SK-N-SH (cell line): ENCODE results near the gene LKAAEAR1.
"Not testable (repeated sequence)": the region's sequence is repeated elsewhere in the genome, so short reads cannot be mapped to it uniquely, and the experiment has no call there.

ENCODE experiments used
- YY1 ChIP-seq: IDR thresholded peaks from 2 replicates; pipeline ENCODE4 v1.4.0; 2012; ENCODE audit warnings: low read depth, mild to moderate bottlenecking
- TF ChIP-seq, protein P1 (sequence below): IDR thresholded peaks from 2 replicates; pipeline ENCODE4; 2012
- TF ChIP-seq, protein P2 (sequence below): fragments of 200-600 bp; sonication (generic); IDR thresholded peaks from 2 replicates; pipeline ENCODE4 v1.6.1; 2017; ENCODE audit warnings: antibody characterized with exemption, mild to moderate bottlenecking, moderate library complexity

DNA sequence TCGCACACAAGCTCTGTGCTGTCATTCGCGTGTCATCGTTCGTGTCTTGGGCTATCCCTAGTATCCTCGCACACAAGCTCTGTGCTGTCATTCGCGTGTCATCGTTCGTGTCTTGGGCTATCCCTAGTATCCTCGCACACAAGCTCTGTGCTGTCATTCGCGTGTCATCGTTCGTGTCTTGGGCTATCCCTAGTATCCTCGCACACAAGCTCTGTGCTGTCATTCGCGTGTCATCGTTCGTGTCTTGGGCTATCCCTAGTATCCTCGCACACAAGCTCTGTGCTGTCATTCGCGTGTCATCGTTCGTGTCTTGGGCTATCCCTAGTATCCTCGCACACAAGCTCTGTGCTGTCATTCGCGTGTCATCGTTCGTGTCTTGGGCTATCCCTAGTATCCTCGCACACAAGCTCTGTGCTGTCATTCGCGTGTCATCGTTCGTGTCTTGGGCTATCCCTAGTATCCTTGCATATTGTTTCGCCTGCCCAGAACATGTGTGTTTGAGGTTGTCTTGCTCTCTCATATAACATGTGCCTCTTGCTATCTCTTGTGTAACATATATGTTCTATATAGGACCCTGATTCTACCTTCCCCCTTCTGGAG is 3.1 kb upstream of the LKAAEAR1 start:
- TF ChIP-seq, protein P1, sequence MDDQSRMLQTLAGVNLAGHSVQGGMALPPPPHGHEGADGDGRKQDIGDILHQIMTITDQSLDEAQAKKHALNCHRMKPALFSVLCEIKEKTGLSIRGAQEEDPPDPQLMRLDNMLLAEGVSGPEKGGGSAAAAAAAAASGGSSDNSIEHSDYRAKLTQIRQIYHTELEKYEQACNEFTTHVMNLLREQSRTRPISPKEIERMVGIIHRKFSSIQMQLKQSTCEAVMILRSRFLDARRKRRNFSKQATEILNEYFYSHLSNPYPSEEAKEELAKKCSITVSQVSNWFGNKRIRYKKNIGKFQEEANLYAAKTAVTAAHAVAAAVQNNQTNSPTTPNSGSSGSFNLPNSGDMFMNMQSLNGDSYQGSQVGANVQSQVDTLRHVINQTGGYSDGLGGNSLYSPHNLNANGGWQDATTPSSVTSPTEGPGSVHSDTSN, result not testable (repeated sequence)
- TF ChIP-seq, protein P2, sequence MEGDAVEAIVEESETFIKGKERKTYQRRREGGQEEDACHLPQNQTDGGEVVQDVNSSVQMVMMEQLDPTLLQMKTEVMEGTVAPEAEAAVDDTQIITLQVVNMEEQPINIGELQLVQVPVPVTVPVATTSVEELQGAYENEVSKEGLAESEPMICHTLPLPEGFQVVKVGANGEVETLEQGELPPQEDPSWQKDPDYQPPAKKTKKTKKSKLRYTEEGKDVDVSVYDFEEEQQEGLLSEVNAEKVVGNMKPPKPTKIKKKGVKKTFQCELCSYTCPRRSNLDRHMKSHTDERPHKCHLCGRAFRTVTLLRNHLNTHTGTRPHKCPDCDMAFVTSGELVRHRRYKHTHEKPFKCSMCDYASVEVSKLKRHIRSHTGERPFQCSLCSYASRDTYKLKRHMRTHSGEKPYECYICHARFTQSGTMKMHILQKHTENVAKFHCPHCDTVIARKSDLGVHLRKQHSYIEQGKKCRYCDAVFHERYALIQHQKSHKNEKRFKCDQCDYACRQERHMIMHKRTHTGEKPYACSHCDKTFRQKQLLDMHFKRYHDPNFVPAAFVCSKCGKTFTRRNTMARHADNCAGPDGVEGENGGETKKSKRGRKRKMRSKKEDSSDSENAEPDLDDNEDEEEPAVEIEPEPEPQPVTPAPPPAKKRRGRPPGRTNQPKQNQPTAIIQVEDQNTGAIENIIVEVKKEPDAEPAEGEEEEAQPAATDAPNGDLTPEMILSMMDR, result not testable (repeated sequence)
- TF ChIP-seq YY1, result not testable (repeated sequence)
